HFF-Myc (cell line): Measurements from ENCODE around the gene MT1A.

Source experiments
- DNase-seq: peaks from one replicate; pipeline ENCODE4 v3.0.0-alpha.2; 2011; ENCODE audit warnings: low read depth; ENCODE audit errors: extremely low read depth
- H3K4me3 ChIP-seq: replicated peaks from 2 replicates; pipeline ENCODE4 v1.5.1; 2011; ENCODE audit warnings: low read depth, mild to moderate bottlenecking, control low read depth, low read length
- CTCF ChIP-seq: IDR thresholded peaks from 2 replicates; pipeline ENCODE4 v1.5.1; 2012; ENCODE audit warnings: mild to moderate bottlenecking, low read depth, low read length, control low read depth; ENCODE audit errors: missing control alignments

MT1A gene

DNA sequence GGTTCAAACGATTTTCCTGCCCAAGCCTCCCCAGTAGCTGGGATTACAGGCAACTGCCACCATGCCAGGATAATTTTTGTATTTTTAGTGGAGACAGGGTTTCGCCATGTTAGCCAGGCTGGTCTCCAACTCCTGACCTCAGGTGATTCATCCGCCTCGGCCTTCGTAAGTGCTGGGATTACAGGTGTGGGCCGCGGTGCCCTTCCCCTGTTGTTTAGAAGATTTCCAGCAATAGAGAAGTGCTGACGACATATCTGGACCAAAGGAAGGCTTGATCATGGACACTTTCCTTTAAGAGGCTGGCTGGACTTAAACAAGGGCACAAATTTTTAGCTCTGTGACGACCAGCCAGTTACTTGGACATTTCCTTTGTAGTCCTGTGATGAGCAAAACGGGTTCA lies 7.3 kb upstream of the MT1A start:
- TF ChIP-seq CTCF = no peak
- no peak for DNase-seq
- no peak overlapping the region for H3K4me3 ChIP-seq

- TF ChIP-seq CTCF = no peak
- no peak for DNase-seq
- peak overlapping the region; percentile 33; the same call in 1 of the 2 replicates for H3K4me3 ChIP-seq
Measured at GRCh38 chr16:56631832-56632155, 6.7 kb upstream of the MT1A start.

DNA sequence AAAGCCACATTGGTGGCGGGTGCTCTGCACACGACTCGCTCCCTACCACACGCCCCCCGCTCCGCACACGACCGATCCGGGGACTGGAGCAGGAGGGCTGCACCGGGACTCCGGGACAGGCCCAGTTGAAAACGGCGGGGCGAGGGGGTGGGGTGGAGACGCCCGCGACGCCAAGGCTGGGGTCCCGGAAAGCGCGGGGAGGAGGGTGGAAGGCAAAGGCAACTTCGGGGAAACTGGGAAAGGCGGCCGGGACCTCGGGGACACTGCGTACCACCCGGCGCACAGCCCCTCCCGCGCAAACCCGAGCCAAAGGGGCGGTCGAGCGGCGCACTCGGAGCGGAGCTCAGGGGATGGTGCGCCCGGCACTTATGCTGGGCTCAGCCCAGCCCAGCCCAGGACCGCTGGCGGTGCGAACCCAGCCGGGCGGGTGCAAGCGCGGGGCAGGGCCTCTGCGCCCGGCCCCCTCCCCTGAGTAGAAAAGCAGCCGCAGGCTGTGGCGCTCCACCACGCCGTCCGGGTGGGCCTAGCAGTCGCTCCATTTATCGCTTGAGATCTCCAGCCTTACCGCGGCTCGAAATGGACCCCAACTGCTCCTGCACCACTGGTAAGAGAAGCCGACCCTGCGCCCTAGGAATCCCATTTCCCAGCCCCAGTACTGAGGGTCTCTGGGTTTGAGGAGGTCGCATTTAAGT lies 6.2 kb upstream of the MT1A start, which contains the start of gene MT1M:
MT1M (plus strand) TSS at position 504 of the 692 bp plus-strand sequence; CDS start at position 577, 73 bp downstream.
- TF ChIP-seq CTCF = no peak
- DNase-seq = no peak
- H3K4me3 ChIP-seq = peak within 1 kb of the TSS; percentile 33

GRCh38 chr16:56632848-56633365 lies 5.6 kb upstream of the MT1A start:
- no peak for TF ChIP-seq CTCF
- DNase-seq = no peak
- H3K4me3 ChIP-seq = peak overlapping the region; percentile 33

DNA sequence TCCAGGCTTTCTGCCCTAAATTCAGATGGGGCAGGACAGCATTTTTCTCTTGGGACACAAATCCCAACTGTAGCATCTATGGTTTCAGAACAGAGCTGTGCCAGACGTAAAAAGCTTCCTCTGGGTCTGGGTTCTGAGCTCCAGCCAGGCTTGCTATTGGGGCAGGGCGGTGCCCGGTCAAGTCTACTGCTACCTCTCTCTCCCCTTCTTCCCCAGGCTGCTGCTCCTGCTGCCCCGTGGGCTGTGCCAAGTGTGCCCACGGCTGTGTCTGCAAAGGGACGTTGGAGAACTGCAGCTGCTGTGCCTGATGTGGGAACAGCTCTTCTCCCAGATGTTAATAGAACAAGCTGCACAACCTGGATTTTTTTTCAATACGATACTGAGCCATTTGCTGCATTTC lies 4.9 kb upstream of the MT1A start:
- no peak overlapping the region for H3K4me3 ChIP-seq
- no peak for DNase-seq
- no peak for TF ChIP-seq CTCF

GRCh38 chr16:56634715-56635440 lies 3.6 kb upstream of the MT1A start:
- peak overlapping the region; percentile 19; the same call in 1 of the 2 replicates for H3K4me3 ChIP-seq
- no peak for DNase-seq
- TF ChIP-seq CTCF = no peak
